Activated T-cell treated with anti-CD3 and anti-CD28 coated beads, Interleukin-2, amount 50 U/mL, for 48 hours (primary cell): Measurements from ENCODE around the gene C6orf89.
A peak's percentile ranks its signal among the peaks of the same experiment; 100 is the strongest.

Experiments
- DNase-seq, 2 experiments: peaks; one replicate each; pipeline ENCODE4 v3.0.0-alpha.2; 2020

Gene C6orf89

GRCh38 chr6:36953931-36954261 lies 68.1 kb downstream of the C6orf89 start:
- no peak for DNase-seq

- DNase-seq: no peak
Observed at GRCh38 chr6:36954262-36954931, 68.6 kb downstream of the C6orf89 start, which contains the start of gene PI16. PI16 (plus strand) TSS chr6:36954738; CDS start chr6:36954761, 23 bp downstream.

- DNase-seq: no peak
Observed at GRCh38 chr6:36955136-36955535, 69.4 kb downstream of the C6orf89 start.

- DNase-seq: no peak
Observed at GRCh38 chr6:36955671-36956445, 70.1 kb downstream of the C6orf89 start.

GRCh38 chr6:36956446-36956820 lies 70.7 kb downstream of the C6orf89 start:
- no peak for DNase-seq

GRCh38 chr6:36957773-36958271 lies 72.1 kb downstream of the C6orf89 start:
- no peak for DNase-seq

- no peak for DNase-seq
Observed at GRCh38 chr6:36958775-36959554, 73.2 kb downstream of the C6orf89 start.

GRCh38 chr6:36959555-36960250 lies 74.0 kb downstream of the C6orf89 start:
- no peak for DNase-seq

GRCh38 chr6:36961441-36962435 lies 76.0 kb downstream of the C6orf89 start:
- no peak for DNase-seq

GRCh38 chr6:36962874-36963273 lies 77.1 kb downstream of the C6orf89 start:
- peak; percentile 84 for DNase-seq

- no peak for DNase-seq
Observed at GRCh38 chr6:36963451-36964290, 77.9 kb downstream of the C6orf89 start.

GRCh38 chr6:36964349-36964748 lies 78.6 kb downstream of the C6orf89 start:
- DNase-seq: no peak

- DNase-seq: no peak
Observed at GRCh38 chr6:36964908-36965307, 79.2 kb downstream of the C6orf89 start.

- DNase-seq: no peak
Observed at GRCh38 chr6:36967301-36967700, 81.5 kb downstream of the C6orf89 start.

- no peak for DNase-seq
Observed at GRCh38 chr6:36967757-36968156, 82.0 kb downstream of the C6orf89 start.

- DNase-seq: no peak
Observed at GRCh38 chr6:36968266-36968977, 82.7 kb downstream of the C6orf89 start.

- DNase-seq: no peak
Observed at GRCh38 chr6:36969240-36969691, 83.5 kb downstream of the C6orf89 start.

- DNase-seq: no peak
Observed at GRCh38 chr6:36969988-36970891, 84.5 kb downstream of the C6orf89 start.
